ENCODE measurements around the gene MYOZ3. TPM values are rescaled to one million over a fixed set of nuclear protein-coding genes. Genes with fewer than 3 reads are reported as not detected.

MYOZ3 gene
- total and polyA plus RNA-seq, 2 experiments from 2014 or later, result 1.1 to 1.8 TPM

- Histone ChIP-seq H3K27me3 (no peaks in the 10 kb centered on the region), H3K4me2 (no peak overlapping the region), H3K9me2 (replicated peaks; ENCODE audit: insufficient read depth) (no peaks in the 10 kb centered on the region), H3K27ac (no peak overlapping the region), H3K9me3 (ENCODE audit: low read depth) (no peaks in the 10 kb centered on the region), H4K20me1 (ENCODE audit: insufficient read depth, poor library complexity, severe bottlenecking) (no peaks in the 10 kb centered on the region), H3K36me3 (replicated peaks; ENCODE audit: insufficient read depth, low read depth) (no peaks in the 10 kb centered on the region), H3K4me3 (no peak overlapping the region), H3K79me2 (peaks cover 8% of the 10 kb centered on the region), H2AFZ (no peak overlapping the region), H3K4me1 (ENCODE audit: insufficient read depth) (peaks cover 13% of the 10 kb centered on the region)
- no peak for TF ChIP-seq EZH2 (IDR thresholded peaks at IDR 0.05; ENCODE audit: borderline replicate concordance)
- TF ChIP-seq CTCF (IDR thresholded peaks at IDR 0.05; ENCODE audit: poor library complexity), result no peak
- no peak for TF ChIP-seq EZH2phosphoT487 (IDR thresholded peaks at IDR 0.05; ENCODE audit: low read depth, severe bottlenecking, unreplicated experiment)
- no peak for DNase-seq (ENCODE audit: low spot score)
- WGBS (ENCODE audit: low lambda C conversion rate, missing lambda C conversion rate), result 91% methylated on average over 6 of the region's 6 CpGs
Measured at GRCh38 chr5:150630016-150630415, 31.0 kb upstream of the MYOZ3 start.

GRCh38 chr5:150630461-150631325 is 30.4 kb upstream of the MYOZ3 start:
- Histone ChIP-seq H3K9me2 (replicated peaks; ENCODE audit: insufficient read depth) (no peaks in the 10 kb centered on the region), H3K79me2 (peaks cover 5% of the 10 kb centered on the region), H3K9me3 (ENCODE audit: low read depth) (no peaks in the 10 kb centered on the region), H3K4me3 (no peak overlapping the region), H2AFZ (no peak overlapping the region), H3K36me3 (replicated peaks; ENCODE audit: insufficient read depth, low read depth) (no peaks in the 10 kb centered on the region), H3K27me3 (no peaks in the 10 kb centered on the region), H3K27ac (no peak overlapping the region), H4K20me1 (ENCODE audit: insufficient read depth, poor library complexity, severe bottlenecking) (no peaks in the 10 kb centered on the region), H3K4me2 (no peak overlapping the region), H3K4me1 (ENCODE audit: insufficient read depth) (peaks cover 6% of the 10 kb centered on the region)
- TF ChIP-seq EZH2phosphoT487 (IDR thresholded peaks at IDR 0.05; ENCODE audit: low read depth, severe bottlenecking, unreplicated experiment), result no peak
- TF ChIP-seq CTCF (IDR thresholded peaks at IDR 0.05; ENCODE audit: poor library complexity), result no peak
- no peak for TF ChIP-seq EZH2 (IDR thresholded peaks at IDR 0.05; ENCODE audit: borderline replicate concordance)
- 75% methylated on average over 9 of the region's 9 CpGs for WGBS (ENCODE audit: low lambda C conversion rate, missing lambda C conversion rate)
- no peak for DNase-seq (ENCODE audit: low spot score)

- Histone ChIP-seq H3K27me3 (no peaks in the 10 kb centered on the region), H4K20me1 (ENCODE audit: insufficient read depth, poor library complexity, severe bottlenecking) (no peaks in the 10 kb centered on the region), H3K4me3 (no peak overlapping the region), H3K36me3 (replicated peaks; ENCODE audit: insufficient read depth, low read depth) (no peaks in the 10 kb centered on the region), H3K4me2 (no peak overlapping the region), H3K4me1 (ENCODE audit: insufficient read depth) (peaks cover 9% of the 10 kb centered on the region), H3K9me3 (ENCODE audit: low read depth) (no peaks in the 10 kb centered on the region), H2AFZ (no peak overlapping the region), H3K79me2 (peaks cover 2% of the 10 kb centered on the region), H3K27ac (no peak overlapping the region), H3K9me2 (replicated peaks; ENCODE audit: insufficient read depth) (no peaks in the 10 kb centered on the region)
- DNase-seq (ENCODE audit: low spot score), result no peak
- TF ChIP-seq EZH2phosphoT487 (IDR thresholded peaks at IDR 0.05; ENCODE audit: low read depth, severe bottlenecking, unreplicated experiment), result no peak
- no peak for TF ChIP-seq CTCF (IDR thresholded peaks at IDR 0.05; ENCODE audit: poor library complexity)
- TF ChIP-seq EZH2 (IDR thresholded peaks at IDR 0.05; ENCODE audit: borderline replicate concordance), result no peak
- 95% methylated on average over 6 of the region's 6 CpGs for WGBS (ENCODE audit: low lambda C conversion rate, missing lambda C conversion rate)
Measured at GRCh38 chr5:150631326-150631701, 29.7 kb upstream of the MYOZ3 start.

Measured in hepatocyte (in vitro differentiated cells).